ENCODE measurements around the gene PALMD. TPM values are rescaled to one million over a fixed set of nuclear protein-coding genes. Genes with fewer than 3 reads are reported as not detected.

The PALMD gene
- total RNA-seq, 1 donor from 2014 or later: not detected

DNA sequence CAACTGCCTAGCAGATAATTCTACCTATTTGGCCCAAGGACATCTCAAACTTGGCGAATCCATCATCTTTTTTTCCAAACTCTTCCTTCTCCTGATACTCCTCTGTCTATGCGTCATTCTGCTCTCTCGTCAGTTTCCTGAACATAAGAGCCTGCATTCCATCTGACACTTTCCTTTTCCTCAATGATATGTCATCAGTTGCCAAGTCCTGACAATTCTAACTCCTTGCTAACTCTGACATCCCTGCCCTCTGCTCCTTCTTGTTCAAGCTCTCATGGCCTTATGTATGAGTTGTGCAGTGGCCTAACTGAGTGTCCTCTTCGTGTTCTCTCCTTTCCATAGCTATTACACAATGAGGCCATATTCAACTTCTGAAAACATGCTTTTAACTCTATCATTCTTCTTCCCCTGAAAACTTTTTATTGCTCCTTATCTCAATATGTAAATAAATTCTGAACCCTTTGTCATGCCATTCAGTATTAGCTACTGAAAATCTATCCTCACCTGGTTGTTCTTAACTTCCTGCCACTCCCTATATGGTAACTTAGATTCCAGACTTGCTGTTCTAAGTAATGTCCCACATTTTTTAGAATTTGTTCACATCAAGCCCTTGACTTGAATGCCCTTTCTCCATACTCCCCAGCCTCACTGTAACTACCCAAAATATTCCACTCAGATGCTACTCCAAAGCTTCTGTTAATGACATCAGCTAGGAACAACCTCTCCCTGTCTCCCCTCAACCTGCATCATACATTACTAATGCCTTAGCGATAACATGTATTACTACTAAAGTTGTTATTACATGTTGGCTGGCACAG is 11.5 kb downstream of the PALMD start:
- Mint-ChIP-seq H3K27me3 (peaks cover 6% of the 10 kb centered on the region), H3K36me3 (ENCODE audit: low read depth) (no peaks in the 10 kb centered on the region), H3K4me3 (no peak overlapping the region), H3K27ac (no peak overlapping the region), H3K4me1 (no peaks in the 10 kb centered on the region), H3K9me3 (no peaks in the 10 kb centered on the region)
- intact Hi-C loops (cut with micrococcal nuclease): no loop called here
- ChIA-PET CTCF (interaction anchor here (0.6 kb wide), 1 partner anchor 418 kb away, joined by 3 read pairs; no protein-coding TSS in a partner anchor), POLR2A (no interaction called here)
- DNase-seq: no peak
- TF ChIP-seq, protein P1, sequence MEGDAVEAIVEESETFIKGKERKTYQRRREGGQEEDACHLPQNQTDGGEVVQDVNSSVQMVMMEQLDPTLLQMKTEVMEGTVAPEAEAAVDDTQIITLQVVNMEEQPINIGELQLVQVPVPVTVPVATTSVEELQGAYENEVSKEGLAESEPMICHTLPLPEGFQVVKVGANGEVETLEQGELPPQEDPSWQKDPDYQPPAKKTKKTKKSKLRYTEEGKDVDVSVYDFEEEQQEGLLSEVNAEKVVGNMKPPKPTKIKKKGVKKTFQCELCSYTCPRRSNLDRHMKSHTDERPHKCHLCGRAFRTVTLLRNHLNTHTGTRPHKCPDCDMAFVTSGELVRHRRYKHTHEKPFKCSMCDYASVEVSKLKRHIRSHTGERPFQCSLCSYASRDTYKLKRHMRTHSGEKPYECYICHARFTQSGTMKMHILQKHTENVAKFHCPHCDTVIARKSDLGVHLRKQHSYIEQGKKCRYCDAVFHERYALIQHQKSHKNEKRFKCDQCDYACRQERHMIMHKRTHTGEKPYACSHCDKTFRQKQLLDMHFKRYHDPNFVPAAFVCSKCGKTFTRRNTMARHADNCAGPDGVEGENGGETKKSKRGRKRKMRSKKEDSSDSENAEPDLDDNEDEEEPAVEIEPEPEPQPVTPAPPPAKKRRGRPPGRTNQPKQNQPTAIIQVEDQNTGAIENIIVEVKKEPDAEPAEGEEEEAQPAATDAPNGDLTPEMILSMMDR (IDR thresholded peaks at IDR 0.05): no peak
- ATAC-seq (ENCODE audit: low read depth): no peak

DNA sequence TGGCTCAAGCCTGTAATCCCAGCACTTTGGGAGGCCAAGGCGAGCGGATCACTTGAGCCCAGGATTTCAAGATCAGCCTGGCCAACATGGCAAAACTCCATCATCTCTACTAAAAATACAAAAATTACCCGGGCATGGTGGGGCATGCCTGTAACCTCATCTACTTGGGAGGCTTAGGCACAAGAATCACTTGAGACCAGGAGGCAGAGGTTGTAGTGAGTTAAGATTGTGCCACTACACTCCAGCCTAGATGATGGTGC is 12.0 kb downstream of the PALMD start:
- H3K4me3 Mint-ChIP-seq: no peak overlapping the region
- CTCF ChIA-PET: interaction anchor here (0.6 kb wide), 1 partner anchor 417 kb away, joined by 3 read pairs; no protein-coding TSS in a partner anchor
- intact Hi-C loops (cut with micrococcal nuclease): no loop called here

DNA sequence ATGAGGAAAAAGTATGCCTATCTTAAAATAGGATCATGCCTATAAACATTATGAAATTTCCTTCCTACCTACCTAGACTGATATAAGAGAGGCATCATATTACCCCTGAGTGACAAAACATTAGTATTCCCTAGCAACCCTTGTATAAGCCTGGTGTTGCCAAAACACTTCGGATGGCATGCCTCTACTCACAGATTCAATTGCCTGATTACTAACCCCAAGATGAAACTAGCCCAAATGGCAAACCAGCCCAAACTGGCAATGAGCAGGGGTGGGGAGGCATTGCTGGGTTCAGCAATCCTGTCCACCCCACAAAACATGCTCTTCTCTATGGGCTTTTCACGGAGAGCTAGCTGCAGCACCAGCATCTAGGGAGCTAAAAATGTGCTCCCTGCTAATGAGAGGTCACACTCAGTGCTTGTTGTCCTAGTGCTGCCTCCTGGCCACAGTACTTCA is 13.9 kb downstream of the PALMD start:
- ATAC-seq (ENCODE audit: low read depth): no peak
- TF ChIP-seq, protein P1 (IDR thresholded peaks at IDR 0.05): no peak
- Mint-ChIP-seq H3K4me3 (no peak overlapping the region), H3K27ac (no peak overlapping the region), H3K36me3 (ENCODE audit: low read depth) (no peaks in the 10 kb centered on the region), H3K4me1 (no peaks in the 10 kb centered on the region), H3K27me3 (peaks cover 4% of the 10 kb centered on the region), H3K9me3 (no peaks in the 10 kb centered on the region)
- ChIA-PET POLR2A (no interaction called here), CTCF (no interaction called here)
- intact Hi-C loops (cut with micrococcal nuclease): no loop called here
- no peak for DNase-seq

More for the DNA sequence above, 12.0 kb downstream of the PALMD start:
- DNase-seq: no peak
- no peak for ATAC-seq (ENCODE audit: low read depth)
- H3K27ac Mint-ChIP-seq: no peak overlapping the region
- POLR2A ChIA-PET: no interaction called here
- TF ChIP-seq, protein P1 (IDR thresholded peaks at IDR 0.05): no peak
- no peaks in the 10 kb centered on the region for H3K4me1 Mint-ChIP-seq
- no peaks in the 10 kb centered on the region for H3K36me3 Mint-ChIP-seq (ENCODE audit: low read depth)
- H3K27me3 Mint-ChIP-seq: peaks cover 4% of the 10 kb centered on the region
- no peaks in the 10 kb centered on the region for H3K9me3 Mint-ChIP-seq

DNA sequence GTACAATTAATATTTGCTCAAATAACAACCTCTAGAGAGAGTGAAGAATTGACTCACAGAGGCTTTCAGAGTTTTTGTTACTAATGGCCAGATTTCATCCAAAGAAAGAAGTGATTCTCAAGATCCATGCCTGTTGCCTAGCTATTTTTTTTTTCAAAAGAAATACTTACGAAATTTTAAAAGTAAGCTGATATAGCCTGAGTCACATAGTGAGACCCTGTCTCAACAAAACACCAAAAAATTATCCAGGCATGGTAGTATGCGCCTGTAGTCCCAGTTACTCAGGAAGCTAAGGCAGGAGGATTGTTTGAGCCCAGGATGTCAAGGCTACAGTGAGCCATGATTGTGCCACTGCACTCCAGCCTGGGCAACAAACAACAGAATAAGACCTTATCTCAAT is 14.6 kb downstream of the PALMD start:
- Mint-ChIP-seq H3K9me3 (no peaks in the 10 kb centered on the region), H3K4me1 (no peaks in the 10 kb centered on the region), H3K27me3 (peaks cover 4% of the 10 kb centered on the region), H3K27ac (no peak overlapping the region), H3K36me3 (ENCODE audit: low read depth) (no peaks in the 10 kb centered on the region), H3K4me3 (no peak overlapping the region)
- no peak for ATAC-seq (ENCODE audit: low read depth)
- intact Hi-C loops (cut with micrococcal nuclease): no loop called here
- DNase-seq: no peak
- CTCF ChIA-PET: no interaction called here
- TF ChIP-seq, protein P1 (IDR thresholded peaks at IDR 0.05): no peak
- POLR2A ChIA-PET: no interaction called here

DNA sequence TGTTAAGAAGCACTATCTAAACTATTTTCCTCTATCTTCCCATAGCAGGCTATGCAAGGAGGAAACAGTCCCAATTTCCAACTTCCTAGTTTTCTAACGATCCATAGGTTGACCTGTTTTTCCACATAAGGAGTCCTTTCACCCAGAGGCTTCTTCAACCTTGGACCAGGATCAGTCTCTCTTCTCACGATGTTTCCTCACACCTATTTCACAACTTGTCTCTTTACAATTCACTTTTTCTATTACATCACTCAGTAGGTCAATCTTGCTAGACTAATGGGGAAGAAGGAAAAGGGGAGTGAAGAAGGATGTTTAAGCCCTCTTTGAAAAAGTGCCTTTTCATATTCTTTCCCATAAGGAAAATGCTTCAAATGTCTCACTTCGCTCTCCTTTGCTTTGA is 15.9 kb downstream of the PALMD start:
- Mint-ChIP-seq H3K27ac (no peak overlapping the region), H3K4me3 (no peak overlapping the region), H3K4me1 (no peaks in the 10 kb centered on the region), H3K36me3 (ENCODE audit: low read depth) (no peaks in the 10 kb centered on the region), H3K9me3 (no peaks in the 10 kb centered on the region), H3K27me3 (peaks cover 4% of the 10 kb centered on the region)
- DNase-seq (no peak), ATAC-seq (ENCODE audit: low read depth) (no peak)
- TF ChIP-seq, protein P1 (IDR thresholded peaks at IDR 0.05): no peak
- POLR2A ChIA-PET: no interaction called here
- CTCF ChIA-PET: interaction anchor here (1.0 kb wide), 1 partner anchor 24 kb away, joined by 3 read pairs; no protein-coding TSS in a partner anchor
- intact Hi-C loops (cut with micrococcal nuclease): no loop called here

Data from activated B cell treated with CpG ODN at 0.5 μM for 24 hours (primary cell).